Measurements from ENCODE around the gene OSGIN1. TPM values are rescaled to one million over a fixed set of nuclear protein-coding genes. Genes with fewer than 3 reads are reported as not detected.

Gene OSGIN1
- total RNA-seq, 1 donor from 2014 or later = 3.7 TPM

GRCh38 chr16:83917152-83918120 lies 35.6 kb upstream of the OSGIN1 start:
- H3K4me3 ChIP-seq (ENCODE audit: low read depth, low read length) = no peak overlapping the region
- DNase-seq (ENCODE audit: low read depth) = no peak
- TF ChIP-seq CTCF (conservative IDR thresholded peaks at IDR 0.05; ENCODE audit: low read depth, low read length) = no peak

- TF ChIP-seq CTCF (conservative IDR thresholded peaks at IDR 0.05; ENCODE audit: low read depth, low read length) = no peak
- no peak overlapping the region for H3K4me3 ChIP-seq (ENCODE audit: low read depth, low read length)
- no peak for DNase-seq (ENCODE audit: low read depth)
Observed at GRCh38 chr16:83920894-83921491, 32.0 kb upstream of the OSGIN1 start.

GRCh38 chr16:83923581-83924365 lies 29.3 kb upstream of the OSGIN1 start:
- TF ChIP-seq CTCF (conservative IDR thresholded peaks at IDR 0.05; ENCODE audit: low read depth, low read length) = no peak
- DNase-seq (ENCODE audit: low read depth) = no peak
- H3K4me3 ChIP-seq (ENCODE audit: low read depth, low read length) = no peak overlapping the region

- DNase-seq (ENCODE audit: low read depth) = no peak
- no peak for TF ChIP-seq CTCF (conservative IDR thresholded peaks at IDR 0.05; ENCODE audit: low read depth, low read length)
- H3K4me3 ChIP-seq (ENCODE audit: low read depth, low read length) = no peak overlapping the region
Observed at GRCh38 chr16:83924686-83925085, 28.4 kb upstream of the OSGIN1 start.

GRCh38 chr16:83925095-83925905 lies 27.7 kb upstream of the OSGIN1 start:
- H3K4me3 ChIP-seq (ENCODE audit: low read depth, low read length) = no peak overlapping the region
- DNase-seq (ENCODE audit: low read depth) = no peak
- TF ChIP-seq CTCF (conservative IDR thresholded peaks at IDR 0.05; ENCODE audit: low read depth, low read length) = no peak
